ENCODE results near the gene ALPG.

DNA sequence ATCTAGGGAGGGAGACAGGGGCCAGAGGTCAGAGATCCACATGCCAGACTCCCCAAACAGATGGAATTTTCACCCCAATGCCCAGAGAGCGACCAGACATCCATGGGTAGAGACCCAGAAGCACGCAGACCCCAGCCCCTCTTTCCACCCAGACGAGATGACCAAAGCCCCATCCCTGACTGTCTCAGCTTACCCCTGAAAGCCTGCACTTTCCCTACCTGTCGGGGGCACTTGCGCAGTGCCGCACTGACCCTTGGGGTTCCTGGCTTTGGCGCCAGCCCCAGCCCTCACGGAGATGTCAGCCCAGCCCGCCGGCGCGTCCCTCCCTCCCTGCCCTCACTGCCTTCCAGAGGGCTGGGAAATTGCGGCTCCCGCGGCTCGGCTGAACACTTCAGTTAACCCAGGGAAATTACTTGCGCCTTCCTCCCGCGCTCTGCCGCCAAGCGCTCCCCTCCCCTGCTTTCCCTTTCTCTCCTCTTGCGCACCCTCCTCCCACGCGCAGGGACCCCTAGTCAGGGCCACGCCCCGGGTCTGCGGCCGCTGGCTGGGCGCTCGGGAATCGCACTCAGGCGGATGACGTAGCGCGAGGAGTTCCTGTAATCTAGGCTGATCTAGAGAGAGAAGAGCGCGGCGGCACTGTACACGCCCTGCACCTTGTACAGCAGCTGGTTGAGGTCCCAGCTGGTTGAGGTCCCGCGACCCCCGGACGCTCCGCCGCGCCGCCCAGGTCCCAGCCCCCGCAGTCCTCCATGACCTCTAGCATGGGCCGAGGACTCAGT is 12.0 kb downstream of the ALPG start:
- TF ChIP-seq, protein P1, sequence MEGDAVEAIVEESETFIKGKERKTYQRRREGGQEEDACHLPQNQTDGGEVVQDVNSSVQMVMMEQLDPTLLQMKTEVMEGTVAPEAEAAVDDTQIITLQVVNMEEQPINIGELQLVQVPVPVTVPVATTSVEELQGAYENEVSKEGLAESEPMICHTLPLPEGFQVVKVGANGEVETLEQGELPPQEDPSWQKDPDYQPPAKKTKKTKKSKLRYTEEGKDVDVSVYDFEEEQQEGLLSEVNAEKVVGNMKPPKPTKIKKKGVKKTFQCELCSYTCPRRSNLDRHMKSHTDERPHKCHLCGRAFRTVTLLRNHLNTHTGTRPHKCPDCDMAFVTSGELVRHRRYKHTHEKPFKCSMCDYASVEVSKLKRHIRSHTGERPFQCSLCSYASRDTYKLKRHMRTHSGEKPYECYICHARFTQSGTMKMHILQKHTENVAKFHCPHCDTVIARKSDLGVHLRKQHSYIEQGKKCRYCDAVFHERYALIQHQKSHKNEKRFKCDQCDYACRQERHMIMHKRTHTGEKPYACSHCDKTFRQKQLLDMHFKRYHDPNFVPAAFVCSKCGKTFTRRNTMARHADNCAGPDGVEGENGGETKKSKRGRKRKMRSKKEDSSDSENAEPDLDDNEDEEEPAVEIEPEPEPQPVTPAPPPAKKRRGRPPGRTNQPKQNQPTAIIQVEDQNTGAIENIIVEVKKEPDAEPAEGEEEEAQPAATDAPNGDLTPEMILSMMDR (IDR thresholded peaks at IDR 0.05) = no peak
- TF ChIP-seq POLR2A (IDR thresholded peaks at IDR 0.05) = no peak
